K562 (cell line): Measurements from ENCODE around the gene ZBTB43. TPM values are rescaled to one million over a fixed set of nuclear protein-coding genes. Genes with fewer than 3 reads are reported as not detected.

ENCODE experiments used
- ATAC-seq: fragments of 200-7000 bp; cut with Tn5 transposase; 3 replicates; pipeline ENCODE4 v1.9.1; 2020; ENCODE audit warnings: moderate library complexity
- BruUV-seq: library from RNA; stranded (reverse); fragments of 400-500 nt; replicated peaks from 2 replicates; lab custom pipeline; 2021; lab: Mats Ljungman, UMichigan
- CTCF ChIA-PET: fragments of 300-600 bp; formaldehyde crosslinking; extraction: SDS; loops from one replicate; lab custom pipeline; 2021; ENCODE audit warnings: low intra/inter-chr PET ratio; lab: Yijun Ruan, JAX
- POLR2A ChIA-PET: fragments of 300-600, 350-650 bp; sonication (Branson Sonifier 250); formaldehyde crosslinking; extraction: SDS; loops from one replicate; lab custom pipeline; 2021; ENCODE audit warnings: antibody characterized with exemption, inconsistent platforms; lab: Yijun Ruan, JAX
- DNase-seq, 4 experiments: peaks; one replicate each; pipeline versions ENCODE4 v3.0.0 to v3.0.0-alpha.2; 2011 to 2018; ENCODE audit warnings: low spot score in 3 of 4, mixed read lengths in 3 of 4; ENCODE audit errors: extremely low read depth in 1 of 4
- FAIRE-seq: peaks from 2 replicates; lab custom pipeline; 2011; peaks lifted over from hg19 to GRCh38; lab: Jason Lieb, UNC
- H2AFZ ChIP-seq: 2 replicates; pipeline ENCODE4 v1.6.0; 2011; ENCODE audit warnings: low read depth, low read length, control low read depth, inconsistent platforms
- H3K27ac ChIP-seq: fragments of 200-600 bp; 3 replicates; pipeline ENCODE4 v1.8.0; 2011; ENCODE audit warnings: low read depth, mild to moderate bottlenecking, control low read depth, inconsistent platforms, low read length, moderate library complexity, mixed read lengths; ENCODE audit errors: extremely low read depth
- H3K27me3 ChIP-seq, 2 experiments: fragments of 300-600 bp in 1 of 2; 2 replicates in 1 of 2; 3 replicates in 1 of 2; pipeline versions ENCODE4 v1.6.0 to v1.8.0; 2011; ENCODE audit warnings: inconsistent platforms in 2 of 2, low read length in 2 of 2, mild to moderate bottlenecking in 1 of 2, mixed read lengths in 1 of 2, moderate library complexity in 1 of 2; ENCODE audit not compliant: control insufficient read depth in 2 of 2, insufficient read depth in 2 of 2
- H3K36me3 ChIP-seq: fragments of 300-600 bp; 3 replicates; pipeline ENCODE4 v1.8.0; 2011; ENCODE audit warnings: mild to moderate bottlenecking, low read length, inconsistent platforms; ENCODE audit not compliant: control insufficient read depth, insufficient read depth
- H3K4me1 ChIP-seq, 2 experiments: fragments of 200-600 bp in 1 of 2; replicated peaks in 1 of 2; 2 replicates in 1 of 2; 3 replicates in 1 of 2; pipeline versions ENCODE4 v1.5.1 to v1.8.0; 2011; ENCODE audit warnings: inconsistent platforms in 2 of 2, low read length in 2 of 2, mild to moderate bottlenecking in 1 of 2, mixed read lengths in 1 of 2, moderate library complexity in 1 of 2; ENCODE audit not compliant: control insufficient read depth in 2 of 2, insufficient read depth in 2 of 2
- H3K4me2 ChIP-seq: 2 replicates; pipeline ENCODE4 v1.6.1; 2011; ENCODE audit warnings: low read length, control low read depth, inconsistent platforms, mixed read lengths; ENCODE audit not compliant: insufficient read depth
- H3K4me3 ChIP-seq: fragments of 200-600 bp; sonication (generic), shearing (Covaris generic); 2 replicates; pipeline ENCODE4 v1.5.1; 2016; ENCODE audit warnings: control low read depth, inconsistent platforms
- H3K79me2 ChIP-seq: fragments of 200-600 bp; 3 replicates; pipeline ENCODE4 v1.8.0; 2011; ENCODE audit warnings: low read length, inconsistent platforms; ENCODE audit not compliant: control insufficient read depth, insufficient read depth
- H3K9ac ChIP-seq, 2 experiments: 2 replicates each; pipeline versions ENCODE4 v1.6.0 to v1.6.1; 2011; ENCODE audit warnings: low read depth in 2 of 2, low read length in 2 of 2, control low read depth in 1 of 2, inconsistent platforms in 1 of 2, mild to moderate bottlenecking in 1 of 2, mixed read lengths in 1 of 2; ENCODE audit not compliant: insufficient read depth in 1 of 2
- H3K9me1 ChIP-seq: one replicate; pipeline ENCODE4 v1.6.0; 2011; ENCODE audit warnings: inconsistent platforms, mild to moderate bottlenecking, low read length, moderate library complexity; ENCODE audit not compliant: control insufficient read depth, insufficient read depth
- H3K9me3 ChIP-seq: replicated peaks from 2 replicates; pipeline ENCODE4 v1.5.1; 2011; ENCODE audit warnings: low read depth, low read length, inconsistent platforms; ENCODE audit not compliant: control insufficient read depth, insufficient read depth
- H4K20me1 ChIP-seq: replicated peaks from 2 replicates; pipeline ENCODE4 v1.6.1; 2011; ENCODE audit warnings: low read length, inconsistent platforms, mixed read lengths; ENCODE audit not compliant: control insufficient read depth, insufficient read depth
- CCAR2 ChIP-seq: fragments of 200-400 bp; formaldehyde crosslinking; IDR thresholded peaks from 2 replicates; pipeline ENCODE4 v1.6.1; 2017; ENCODE audit warnings: mild to moderate bottlenecking, low read depth, low read length
- EHMT2 ChIP-seq: fragments of 450-650 bp; IDR thresholded peaks from 2 replicates; pipeline ENCODE4 v1.6.1; 2018; ENCODE audit warnings: antibody characterized with exemption
- ESRRA ChIP-seq: fragments of 450-650 bp; IDR thresholded peaks from 2 replicates; pipeline ENCODE4 v1.6.1; 2014; ENCODE audit warnings: low read depth, mild to moderate bottlenecking, moderate library complexity, borderline replicate concordance
- HEY1 ChIP-seq: fragments of 250-450 bp; sonication (Bioruptor Pico); IDR thresholded peaks from 2 replicates; pipeline ENCODE4 v1.5.0; 2020; ENCODE audit warnings: mild to moderate bottlenecking, moderate library complexity, borderline replicate concordance
- HMBOX1 ChIP-seq: sonication (generic); IDR thresholded peaks from 2 replicates; pipeline ENCODE4 v1.6.1; 2016
- HOXB6 ChIP-seq: fragments of 250-450 bp; sonication (Bioruptor Pico); IDR thresholded peaks from 2 replicates; pipeline ENCODE4 v1.5.1; 2022; ENCODE audit warnings: mild to moderate bottlenecking, borderline replicate concordance
- NR2C1 ChIP-seq, 2 experiments: fragments of 450-650 bp; IDR thresholded peaks; 2 replicates each; pipeline ENCODE4 v1.6.1; 2017; ENCODE audit warnings: mild to moderate bottlenecking in 2 of 2, antibody characterized with exemption in 1 of 2, inconsistent platforms in 1 of 2, missing compliant biosample characterization in 1 of 2, missing genetic modification characterization in 1 of 2
- PHTF2 ChIP-seq: fragments of 250-450 bp; sonication (Bioruptor Pico); IDR thresholded peaks from 2 replicates; pipeline ENCODE4 v1.5.0; 2021; ENCODE audit warnings: mild to moderate bottlenecking
- SMC3 ChIP-seq: conservative IDR thresholded peaks from 2 replicates; pipeline ENCODE4 v1.6.1; 2011; ENCODE audit warnings: low read depth, low read length, improper control_type of control experiment; ENCODE audit not compliant: insufficient read depth
- TEAD4 ChIP-seq, 2 experiments: sonication (generic) in 1 of 2; formaldehyde crosslinking in 1 of 2; IDR thresholded peaks; 2 replicates each; pipeline versions ENCODE4 v1.6.1 to v1.8.0; 2012 to 2022; ENCODE audit warnings: borderline replicate concordance in 1 of 2, inconsistent platforms in 1 of 2, low read length in 1 of 2, mild to moderate bottlenecking in 1 of 2, missing genetic modification reagents in 1 of 2
- ZKSCAN3 ChIP-seq: fragments of 250-450 bp; sonication (Bioruptor Pico); IDR thresholded peaks from 2 replicates; pipeline ENCODE4 v1.4.0; 2020
- ZNF398 ChIP-seq: fragments of 250-450 bp; sonication (Bioruptor Pico); IDR thresholded peaks from 2 replicates; pipeline ENCODE4 v1.8.0; 2021; ENCODE audit warnings: moderate library complexity, mild to moderate bottlenecking, inconsistent platforms
- WGBS: fragments of 100-300 bp; shearing (Covaris generic); methylation state at CpG from one replicate; pipeline ENCODE4 v1.1.6; 2016; ENCODE audit warnings: low coverage, mixed read lengths; ENCODE audit not compliant: insufficient coverage; ENCODE audit errors: missing lambda C conversion rate; 5-methylcytosine and 5-hydroxymethylcytosine counted together
- in situ Hi-C: fragments of 300-500 bp; cut with MboI; formaldehyde crosslinking; loops from 4 replicates; pipeline ENCODE4 v1.15.0; 2018; ENCODE audit warnings: inconsistent platforms, mixed read lengths
- intact Hi-C: fragments of 100-400 bp; cut with micrococcal nuclease; formaldehyde crosslinking; loops from 2 replicates; pipeline ENCODE4 v1.14.2; 2022
- polyA plus RNA-seq, 8 experiments: library from polyadenylated mRNA; depleted of rRNA in 4 of 8; stranded (reverse) in 5 of 8; unstranded in 3 of 8; fragments of >200 nt; fragmentation: Nextera tagmentation in 2 of 8; fragmentation: Illumina TruSeq in 1 of 8; extraction: Ambion mirVana in 2 of 8; extraction: Trizol in 1 of 8; gene quantifications; 2 replicates each; pipeline versions ENCODE4 v1.2.1 to v1.2.3, GENCODE V29; 2011 to 2014; ENCODE audit warnings: inconsistent platforms in 1 of 8, missing spikeins in 1 of 8
- total RNA-seq, 7 experiments: library from RNA; depleted of rRNA in 6 of 7; stranded (reverse); fragments of >200 nt in 6 of 7; fragmentation: Illumina TruSeq in 2 of 7; extraction: Trizol in 2 of 7; gene quantifications; 2 replicates each; pipeline versions ENCODE4 v1.2.1 to v1.2.3, GENCODE V29; 2011 to 2021; ENCODE audit warnings: low replicate concordance in 1 of 7
- TF ChIP-seq, protein P1 (sequence below): fragments of 250-450 bp; sonication (Bioruptor Pico); IDR thresholded peaks from 2 replicates; pipeline ENCODE4 v1.4.0; 2020; ENCODE audit warnings: mild to moderate bottlenecking, moderate library complexity

Gene ZBTB43
- total and polyA plus RNA-seq, 9 of the 15 experiments (the other 6 are each of a cell fraction or from before 2014, with no cell fraction given), result 3.9 to 17.2 (median 9.1) TPM

DNA sequence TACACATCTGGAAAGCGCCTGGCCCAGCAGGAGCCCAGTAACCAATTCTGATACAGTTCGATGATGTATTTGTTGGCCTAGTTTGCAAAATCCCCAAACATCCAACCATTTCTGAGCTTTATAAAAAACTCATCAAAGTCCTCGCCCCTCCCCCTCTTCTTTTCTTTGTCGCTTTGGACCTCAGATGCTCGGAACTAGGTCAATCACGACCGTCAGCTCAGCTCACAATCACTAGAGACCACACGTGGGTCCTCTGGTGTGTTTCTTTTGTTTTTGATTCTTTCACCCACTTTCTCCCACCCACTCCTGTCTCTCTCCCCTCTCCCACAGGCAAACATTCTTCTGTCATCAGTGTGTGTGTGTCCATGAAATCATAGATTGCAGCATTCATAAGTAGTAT lies 26.7 kb upstream of the ZBTB43 start:
- Histone ChIP-seq H3K27me3 (peaks cover 14 to 46% of the 10 kb centered on the region in 2 experiments; a peak in 3 of 5 replicates), H2AFZ (no peak overlapping the region), H3K79me2 (no peaks in the 10 kb centered on the region), H3K36me3 (no peaks in the 10 kb centered on the region), H3K9me3 (no peaks in the 10 kb centered on the region), H3K4me2 (no peak overlapping the region), H3K4me1 (peaks cover 0 to 3% of the 10 kb centered on the region in 2 experiments; a peak in 2 of 5 replicates), H3K27ac (no peak overlapping the region)
- no peak for DNase-seq
- no peak for FAIRE-seq
- POLR2A ChIA-PET, result no interaction called here
- in situ Hi-C loops, result no loop called here
- TF ChIP-seq ZKSCAN3 (CRISPR knock-in tag) (no peak), HMBOX1 (no peak), EHMT2 (no peak), HEY1 (CRISPR knock-in tag) (no peak), TEAD4 (IDR thresholded peaks at IDR 0.05; ENCODE audit: low read length) (no peak), TEAD4 (CRISPR knock-in tag; IDR thresholded peaks at IDR 0.05; ENCODE audit: borderline replicate concordance) (no peak), HOXB6 (no peak), NR2C1 (IDR thresholded peaks at IDR 0.05) (no peak), NR2C1 (tag; IDR thresholded peaks at IDR 0.05) (no peak), ESRRA (no peak), PHTF2 (CRISPR knock-in tag) (no peak), ZNF398 (CRISPR knock-in tag) (no peak), CCAR2 (no peak), SMC3 (no peak)
- TF ChIP-seq, protein P1, sequence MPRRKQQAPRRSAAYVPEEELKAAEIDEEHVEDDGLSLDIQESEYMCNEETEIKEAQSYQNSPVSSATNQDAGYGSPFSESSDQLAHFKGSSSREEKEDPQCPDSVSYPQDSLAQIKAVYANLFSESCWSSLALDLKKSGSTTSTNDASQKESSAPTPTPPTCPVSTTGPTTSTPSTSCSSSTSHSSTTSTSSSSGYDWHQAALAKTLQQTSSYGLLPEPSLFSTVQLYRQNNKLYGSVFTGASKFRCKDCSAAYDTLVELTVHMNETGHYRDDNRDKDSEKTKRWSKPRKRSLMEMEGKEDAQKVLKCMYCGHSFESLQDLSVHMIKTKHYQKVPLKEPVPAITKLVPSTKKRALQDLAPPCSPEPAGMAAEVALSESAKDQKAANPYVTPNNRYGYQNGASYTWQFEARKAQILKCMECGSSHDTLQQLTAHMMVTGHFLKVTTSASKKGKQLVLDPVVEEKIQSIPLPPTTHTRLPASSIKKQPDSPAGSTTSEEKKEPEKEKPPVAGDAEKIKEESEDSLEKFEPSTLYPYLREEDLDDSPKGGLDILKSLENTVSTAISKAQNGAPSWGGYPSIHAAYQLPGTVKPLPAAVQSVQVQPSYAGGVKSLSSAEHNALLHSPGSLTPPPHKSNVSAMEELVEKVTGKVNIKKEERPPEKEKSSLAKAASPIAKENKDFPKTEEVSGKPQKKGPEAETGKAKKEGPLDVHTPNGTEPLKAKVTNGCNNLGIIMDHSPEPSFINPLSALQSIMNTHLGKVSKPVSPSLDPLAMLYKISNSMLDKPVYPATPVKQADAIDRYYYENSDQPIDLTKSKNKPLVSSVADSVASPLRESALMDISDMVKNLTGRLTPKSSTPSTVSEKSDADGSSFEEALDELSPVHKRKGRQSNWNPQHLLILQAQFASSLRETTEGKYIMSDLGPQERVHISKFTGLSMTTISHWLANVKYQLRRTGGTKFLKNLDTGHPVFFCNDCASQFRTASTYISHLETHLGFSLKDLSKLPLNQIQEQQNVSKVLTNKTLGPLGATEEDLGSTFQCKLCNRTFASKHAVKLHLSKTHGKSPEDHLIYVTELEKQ (CRISPR knock-in tag), result no peak
- TF ChIP-seq, all 486 proteins: peak for 0
- Histone ChIP-seq H4K20me1 (no peaks in the 10 kb centered on the region; the same call in 1 of the 2 replicates), H3K9ac (no peak overlapping the region), H3K9me1 (no peaks in the 10 kb centered on the region), H3K4me3 (no peak overlapping the region)
- ATAC-seq, result no peak
- no TSS peak for BruUV-seq
- CTCF ChIA-PET, result interaction anchor here (0.9 to 1.3 kb wide), 3 partner anchors 72 to 277 kb away, joined by 3 to 4 read pairs (median 4); no protein-coding TSS in a partner anchor
- WGBS, result 0% methylated on average over 8 of the region's 8 CpGs
- intact Hi-C loops, result no loop called here
